Liver (tissue), 9 donors: ENCODE data around the gene KNTC1. TPM values are rescaled to one million over a fixed set of nuclear protein-coding genes. Genes with fewer than 3 reads are reported as not detected.

Experiments
- DNase-seq: peaks from one replicate; pipeline ENCODE4 v3.0.0-alpha.2; 2017; ENCODE audit warnings: low spot score
- H3K27ac ChIP-seq, 2 donors: one replicate each; pipeline ENCODE4 v1.7.0; 2013; ENCODE audit warnings: inconsistent platforms in 2 of 2, low read length in 2 of 2, control low read depth in 1 of 2, low read depth in 1 of 2, mild to moderate bottlenecking in 1 of 2
- H3K27me3 ChIP-seq, 4 donors: one replicate each; pipeline versions ENCODE4 v1.6.1 to v1.7.0; 2013; ENCODE audit warnings: low read length in 3 of 4, inconsistent platforms in 1 of 4, mild to moderate bottlenecking in 1 of 4, moderate library complexity in 1 of 4; ENCODE audit not compliant: control insufficient read depth in 4 of 4, insufficient read depth in 4 of 4
- H3K36me3 ChIP-seq, 4 donors: one replicate each; pipeline versions ENCODE4 v1.6.1 to v1.7.0; 2013; ENCODE audit warnings: low read length in 3 of 4, mild to moderate bottlenecking in 3 of 4, low read depth in 1 of 4, moderate library complexity in 1 of 4; ENCODE audit not compliant: control insufficient read depth in 4 of 4, insufficient read depth in 3 of 4
- H3K4me1 ChIP-seq, 4 donors: one replicate each; pipeline versions ENCODE4 v1.6.1 to v1.7.0; 2013; ENCODE audit warnings: low read length in 3 of 4, mild to moderate bottlenecking in 3 of 4, moderate library complexity in 1 of 4; ENCODE audit not compliant: control insufficient read depth in 4 of 4, insufficient read depth in 4 of 4
- H3K4me3 ChIP-seq, 3 donors: one replicate each; pipeline versions ENCODE4 v1.6.1 to v1.7.0; 2013; ENCODE audit warnings: low read length in 3 of 3, control low read depth in 1 of 3, low read depth in 1 of 3, mild to moderate bottlenecking in 1 of 3
- H3K9ac ChIP-seq, 2 donors: one replicate each; pipeline ENCODE4 v1.7.0; 2013; ENCODE audit warnings: low read length in 2 of 2, mild to moderate bottlenecking in 2 of 2, moderate library complexity in 2 of 2, control low read depth in 1 of 2, low read depth in 1 of 2
- H3K9me3 ChIP-seq, 4 donors: one replicate each; pipeline versions ENCODE4 v1.6.1 to v1.7.0; 2013; ENCODE audit warnings: low read length in 3 of 4; ENCODE audit not compliant: control insufficient read depth in 4 of 4
- EGR1 ChIP-seq, 2 donors: IDR thresholded peaks; 2 replicates each; pipeline ENCODE4 v1.6.1; 2016 to 2018; ENCODE audit warnings: antibody characterized with exemption in 2 of 2, low read depth in 2 of 2
- FOXA1 ChIP-seq: IDR thresholded peaks from 2 replicates; pipeline ENCODE4 v1.6.1; 2016; ENCODE audit warnings: antibody characterized with exemption
- FOXA2 ChIP-seq: IDR thresholded peaks from 2 replicates; pipeline ENCODE4 v1.6.1; 2016; ENCODE audit warnings: antibody characterized with exemption
- JUND ChIP-seq, 2 donors: IDR thresholded peaks; 2 replicates each; pipeline ENCODE4 v1.6.1; 2016; ENCODE audit warnings: antibody characterized with exemption in 2 of 2
- MAX ChIP-seq: IDR thresholded peaks from 2 replicates; pipeline ENCODE4 v1.6.1; 2016; ENCODE audit warnings: antibody characterized with exemption
- RAD21 ChIP-seq, 2 donors: IDR thresholded peaks; 2 replicates each; pipeline ENCODE4 v1.6.1; 2016; ENCODE audit warnings: antibody characterized with exemption in 2 of 2, mild to moderate bottlenecking in 2 of 2
- RXRA ChIP-seq, 2 donors: IDR thresholded peaks; 2 replicates each; pipeline ENCODE4 v1.6.1; 2017 to 2018; ENCODE audit warnings: antibody characterized with exemption in 2 of 2, mild to moderate bottlenecking in 1 of 2
- SP1 ChIP-seq: IDR thresholded peaks from 2 replicates; pipeline ENCODE4 v1.6.1; 2018; ENCODE audit warnings: antibody characterized with exemption, mild to moderate bottlenecking
- TAF1 ChIP-seq: conservative IDR thresholded peaks from 2 replicates; pipeline ENCODE4 v1.6.1; 2016; ENCODE audit warnings: antibody characterized with exemption, mild to moderate bottlenecking
- YY1 ChIP-seq: IDR thresholded peaks from 2 replicates; pipeline ENCODE4 v1.6.1; 2016; ENCODE audit warnings: antibody characterized with exemption, mild to moderate bottlenecking
- ZBTB33 ChIP-seq: IDR thresholded peaks from 2 replicates; pipeline ENCODE4 v1.6.1; 2016; ENCODE audit warnings: antibody characterized with exemption
- WGBS: extraction: QIAGEN DNeasy Blood & Tissue Kit; methylation state at CpG from one replicate; pipeline ENCODE4 v1.1.7; 2013; 5-methylcytosine and 5-hydroxymethylcytosine counted together
- polyA plus RNA-seq, 2 donors: library from polyadenylated mRNA; stranded (reverse) in 1 of 2; unstranded in 1 of 2; fragments of 200-250 nt in 1 of 2; fragments of >200 nt in 1 of 2; fragmentation: Nextera tagmentation in 1 of 2; extraction: Ambion mirVana in 1 of 2; gene quantifications; one replicate each; pipeline versions ENCODE4 v1.2.1 to v1.2.3, GENCODE V29; 2013 to 2015
- total RNA-seq, 2 donors: library from RNA; depleted of rRNA; stranded (reverse); fragments of >200 nt; gene quantifications; one replicate each; pipeline ENCODE4 v1.2.3, GENCODE V29; 2014
- TF ChIP-seq, protein P1 (sequence below): fragments of 150-350 bp; IDR thresholded peaks from 2 replicates; pipeline ENCODE4 v1.5.1; 2017; ENCODE audit warnings: improper control_type of control experiment, low read depth, low read length; ENCODE audit not compliant: missing input control
- TF ChIP-seq, protein P2 (sequence below): IDR thresholded peaks from 2 replicates; pipeline ENCODE4 v1.6.1; 2016; ENCODE audit warnings: antibody characterized with exemption, mild to moderate bottlenecking
- donor health status: healthy.
- donor health status: healthy.
- donor health status: healthy.
- donor health status: healthy.
- donor health status: healthy.

Gene KNTC1
- total and polyA plus RNA-seq, 4 donors, result 1.3 to 34.7 (median 4.0) TPM

- TF ChIP-seq, protein P1, sequence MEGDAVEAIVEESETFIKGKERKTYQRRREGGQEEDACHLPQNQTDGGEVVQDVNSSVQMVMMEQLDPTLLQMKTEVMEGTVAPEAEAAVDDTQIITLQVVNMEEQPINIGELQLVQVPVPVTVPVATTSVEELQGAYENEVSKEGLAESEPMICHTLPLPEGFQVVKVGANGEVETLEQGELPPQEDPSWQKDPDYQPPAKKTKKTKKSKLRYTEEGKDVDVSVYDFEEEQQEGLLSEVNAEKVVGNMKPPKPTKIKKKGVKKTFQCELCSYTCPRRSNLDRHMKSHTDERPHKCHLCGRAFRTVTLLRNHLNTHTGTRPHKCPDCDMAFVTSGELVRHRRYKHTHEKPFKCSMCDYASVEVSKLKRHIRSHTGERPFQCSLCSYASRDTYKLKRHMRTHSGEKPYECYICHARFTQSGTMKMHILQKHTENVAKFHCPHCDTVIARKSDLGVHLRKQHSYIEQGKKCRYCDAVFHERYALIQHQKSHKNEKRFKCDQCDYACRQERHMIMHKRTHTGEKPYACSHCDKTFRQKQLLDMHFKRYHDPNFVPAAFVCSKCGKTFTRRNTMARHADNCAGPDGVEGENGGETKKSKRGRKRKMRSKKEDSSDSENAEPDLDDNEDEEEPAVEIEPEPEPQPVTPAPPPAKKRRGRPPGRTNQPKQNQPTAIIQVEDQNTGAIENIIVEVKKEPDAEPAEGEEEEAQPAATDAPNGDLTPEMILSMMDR, result no peak
- TF ChIP-seq RAD21 (IDR thresholded peaks at IDR 0.05) (no peak), TAF1 (no peak), YY1 (no peak), FOXA1 (no peak), JUND (IDR thresholded peaks at IDR 0.05) (no peak), SP1 (no peak)
These were observed 7.6 kb upstream of the KNTC1 start (continued) for GRCh38 chr12:122519418-122519817.

- no peaks in the 10 kb centered on the region for H3K27me3 ChIP-seq
- H3K9ac ChIP-seq, result no peak overlapping the region
- peaks cover 0 to 30% (median 19%) of the 10 kb centered on the region in 4 donors for H3K4me1 ChIP-seq
- peaks cover 12 to 66% (median 59%) of the 10 kb centered on the region in 4 donors for H3K36me3 ChIP-seq
- DNase-seq, result no peak
- no peaks in the 10 kb centered on the region for H3K9me3 ChIP-seq
- H3K27ac ChIP-seq, result no peak overlapping the region
- 95% methylated on average over 4 of the region's 4 CpGs for WGBS
- no peak for TF ChIP-seq JUND (IDR thresholded peaks at IDR 0.05)
- no peak for TF ChIP-seq MAX
- no peak for TF ChIP-seq ZBTB33
- TF ChIP-seq RXRA (IDR thresholded peaks at IDR 0.05), result no peak
- TF ChIP-seq, protein P2, sequence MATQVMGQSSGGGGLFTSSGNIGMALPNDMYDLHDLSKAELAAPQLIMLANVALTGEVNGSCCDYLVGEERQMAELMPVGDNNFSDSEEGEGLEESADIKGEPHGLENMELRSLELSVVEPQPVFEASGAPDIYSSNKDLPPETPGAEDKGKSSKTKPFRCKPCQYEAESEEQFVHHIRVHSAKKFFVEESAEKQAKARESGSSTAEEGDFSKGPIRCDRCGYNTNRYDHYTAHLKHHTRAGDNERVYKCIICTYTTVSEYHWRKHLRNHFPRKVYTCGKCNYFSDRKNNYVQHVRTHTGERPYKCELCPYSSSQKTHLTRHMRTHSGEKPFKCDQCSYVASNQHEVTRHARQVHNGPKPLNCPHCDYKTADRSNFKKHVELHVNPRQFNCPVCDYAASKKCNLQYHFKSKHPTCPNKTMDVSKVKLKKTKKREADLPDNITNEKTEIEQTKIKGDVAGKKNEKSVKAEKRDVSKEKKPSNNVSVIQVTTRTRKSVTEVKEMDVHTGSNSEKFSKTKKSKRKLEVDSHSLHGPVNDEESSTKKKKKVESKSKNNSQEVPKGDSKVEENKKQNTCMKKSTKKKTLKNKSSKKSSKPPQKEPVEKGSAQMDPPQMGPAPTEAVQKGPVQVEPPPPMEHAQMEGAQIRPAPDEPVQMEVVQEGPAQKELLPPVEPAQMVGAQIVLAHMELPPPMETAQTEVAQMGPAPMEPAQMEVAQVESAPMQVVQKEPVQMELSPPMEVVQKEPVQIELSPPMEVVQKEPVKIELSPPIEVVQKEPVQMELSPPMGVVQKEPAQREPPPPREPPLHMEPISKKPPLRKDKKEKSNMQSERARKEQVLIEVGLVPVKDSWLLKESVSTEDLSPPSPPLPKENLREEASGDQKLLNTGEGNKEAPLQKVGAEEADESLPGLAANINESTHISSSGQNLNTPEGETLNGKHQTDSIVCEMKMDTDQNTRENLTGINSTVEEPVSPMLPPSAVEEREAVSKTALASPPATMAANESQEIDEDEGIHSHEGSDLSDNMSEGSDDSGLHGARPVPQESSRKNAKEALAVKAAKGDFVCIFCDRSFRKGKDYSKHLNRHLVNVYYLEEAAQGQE, result no peak
- TF ChIP-seq TAF1, result no peak
- no peak for TF ChIP-seq EGR1 (IDR thresholded peaks at IDR 0.05; ENCODE audit: low read depth in 2 of 2)
- no peak for TF ChIP-seq FOXA2
- TF ChIP-seq, protein P1, result no peak
- no peak overlapping the region for H3K4me3 ChIP-seq
These were observed 6.4 kb upstream of the KNTC1 start for GRCh38 chr12:122520676-122521075.
